ENCODE measurements around the gene SAMD10.

Gene SAMD10

DNA sequence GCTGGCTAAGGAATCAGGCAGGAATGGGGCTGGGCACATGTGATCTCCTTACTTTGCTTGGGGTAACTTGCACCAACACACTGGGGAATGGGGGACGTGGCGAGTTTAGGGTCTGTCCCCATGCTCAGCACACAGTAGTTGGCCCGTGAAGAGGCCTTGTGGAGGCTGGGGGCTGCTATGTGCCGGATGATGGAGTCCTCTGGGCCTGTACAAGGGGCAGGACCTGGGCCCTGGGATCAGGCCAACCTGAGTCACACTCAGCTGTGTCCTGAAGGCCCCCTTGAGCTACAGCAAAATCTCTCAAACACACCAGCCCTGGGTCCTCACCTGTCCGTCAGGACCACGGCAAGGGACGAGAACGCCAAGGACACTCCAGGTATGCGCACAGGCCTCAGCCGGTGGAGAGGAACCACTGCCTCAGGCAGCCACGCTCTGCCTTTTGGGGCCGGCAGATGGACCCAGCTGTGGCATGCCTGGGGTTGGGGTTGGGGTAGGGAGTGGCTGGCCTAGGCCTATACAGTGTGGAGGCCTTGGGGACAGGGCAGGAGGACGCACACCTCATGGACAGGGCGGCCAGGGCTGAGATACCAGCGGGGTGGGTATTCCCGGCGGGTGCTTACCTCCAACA is 34.3 kb downstream of the SAMD10 start:
- no peak for TF ChIP-seq EP300 (IDR thresholded peaks at IDR 0.05; ENCODE audit: borderline replicate concordance)

DNA sequence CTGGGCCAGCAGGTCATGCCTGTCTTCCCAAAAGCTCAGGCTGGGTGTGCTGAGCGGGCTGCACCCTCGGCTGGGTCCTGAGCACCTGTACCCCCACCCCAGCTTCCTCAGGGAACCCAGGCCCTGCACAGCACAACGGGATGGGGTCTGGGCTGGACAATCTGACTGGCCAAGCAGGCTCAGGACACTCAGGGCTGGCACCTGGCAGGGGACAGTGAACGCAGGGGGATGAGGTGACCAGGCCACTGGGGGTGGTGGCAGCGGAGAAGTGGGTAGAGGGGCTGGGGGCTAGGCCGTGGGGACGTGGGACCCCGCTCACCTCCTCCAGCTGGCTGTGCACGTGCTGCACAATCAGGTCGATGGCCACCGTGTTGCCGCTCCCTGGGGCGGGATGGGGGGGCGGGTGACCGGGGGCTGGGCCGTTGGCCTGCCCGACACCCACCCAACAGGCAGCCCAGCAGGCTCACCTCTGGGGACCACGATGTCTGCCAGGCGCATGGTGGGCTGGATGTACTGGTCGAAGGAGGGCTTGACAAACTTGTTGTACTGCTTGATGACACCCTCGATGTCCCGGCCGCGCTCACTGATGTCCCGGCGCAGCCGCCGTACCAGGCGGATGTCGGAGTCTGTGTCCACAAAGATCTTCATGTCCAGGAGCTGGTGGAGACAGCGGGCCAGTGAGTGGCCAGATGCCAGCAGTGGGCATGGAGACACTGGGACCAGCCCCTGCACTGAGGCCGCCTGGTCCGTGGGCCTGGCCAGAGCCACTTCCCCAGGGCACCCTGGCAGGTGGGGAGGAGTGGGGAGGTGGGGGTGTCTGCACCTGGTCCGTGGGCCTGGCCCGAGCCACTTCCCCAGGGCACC is 35.1 kb downstream of the SAMD10 start:
- TF ChIP-seq CEBPB (IDR thresholded peaks at IDR 0.05) (no peak), EGR1 (IDR thresholded peaks at IDR 0.05) (no peak), ZBTB7A (IDR thresholded peaks at IDR 0.05; ENCODE audit: low read depth) (no peak)

GRCh38 chr20:63943808-63944077 is 35.7 kb downstream of the SAMD10 start:
- TF ChIP-seq TCF12 (IDR thresholded peaks at IDR 0.05; ENCODE audit: low read depth) (no peak), FOXM1 (IDR thresholded peaks at IDR 0.05; ENCODE audit: borderline replicate concordance, low read depth) (no peak), RAD21 (IDR thresholded peaks at IDR 0.05; ENCODE audit: low read depth) (no peak), CREB1 (IDR thresholded peaks at IDR 0.05; ENCODE audit: low read depth) (no peak), ZBTB7A (IDR thresholded peaks at IDR 0.05; ENCODE audit: low read depth) (no peak), NFIC (IDR thresholded peaks at IDR 0.05) (no peak), TAF1 (IDR thresholded peaks at IDR 0.05; ENCODE audit: low read depth) (no peak), TEAD4 (IDR thresholded peaks at IDR 0.05) (no peak), YY1 (IDR thresholded peaks at IDR 0.05; ENCODE audit: low read depth) (no peak), EGR1 (IDR thresholded peaks at IDR 0.05) (no peak), REST (IDR thresholded peaks at IDR 0.05; ENCODE audit: low read depth) (no peak), USF1 (IDR thresholded peaks at IDR 0.05) (no peak), EP300 (IDR thresholded peaks at IDR 0.05; ENCODE audit: borderline replicate concordance) (no peak), CEBPB (IDR thresholded peaks at IDR 0.05) (no peak)
- TF ChIP-seq, protein P1, sequence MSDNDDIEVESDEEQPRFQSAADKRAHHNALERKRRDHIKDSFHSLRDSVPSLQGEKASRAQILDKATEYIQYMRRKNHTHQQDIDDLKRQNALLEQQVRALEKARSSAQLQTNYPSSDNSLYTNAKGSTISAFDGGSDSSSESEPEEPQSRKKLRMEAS (IDR thresholded peaks at IDR 0.05), result no peak

GRCh38 chr20:63942969-63943807 is 36.3 kb downstream of the SAMD10 start:
- no peak for TF ChIP-seq EP300 (IDR thresholded peaks at IDR 0.05; ENCODE audit: borderline replicate concordance)
- no peak for TF ChIP-seq FOXM1 (IDR thresholded peaks at IDR 0.05; ENCODE audit: borderline replicate concordance, low read depth)
- TF ChIP-seq USF1 (IDR thresholded peaks at IDR 0.05), result no peak
- no peak for TF ChIP-seq EGR1 (IDR thresholded peaks at IDR 0.05)
- TF ChIP-seq ZBTB7A (IDR thresholded peaks at IDR 0.05; ENCODE audit: low read depth), result no peak
- TF ChIP-seq REST (IDR thresholded peaks at IDR 0.05; ENCODE audit: low read depth), result no peak
- TF ChIP-seq, protein P1 (IDR thresholded peaks at IDR 0.05), result no peak
- no peak for TF ChIP-seq TAF1 (IDR thresholded peaks at IDR 0.05; ENCODE audit: low read depth)
- no peak for TF ChIP-seq RAD21 (IDR thresholded peaks at IDR 0.05; ENCODE audit: low read depth)

GRCh38 chr20:63942250-63942951 is 37.0 kb downstream of the SAMD10 start:
- TF ChIP-seq, protein P1 (IDR thresholded peaks at IDR 0.05), result 0 out of 2 replicates have a peak, but pooled peaks have one; percentile 16
- TF ChIP-seq ZBTB7A (IDR thresholded peaks at IDR 0.05; ENCODE audit: low read depth) (0 out of 2 replicates have a peak, but pooled peaks have one; percentile 56), TEAD4 (IDR thresholded peaks at IDR 0.05) (no peak), USF1 (IDR thresholded peaks at IDR 0.05) (no peak), NFIC (IDR thresholded peaks at IDR 0.05) (no peak), TCF12 (IDR thresholded peaks at IDR 0.05; ENCODE audit: low read depth) (no peak)

All from Ishikawa (cell line).